H1 (cell line): ENCODE data around the gene DCAF15. TPM values are rescaled to one million over a fixed set of nuclear protein-coding genes. Genes with fewer than 3 reads are reported as not detected.

Experiments used
- CTCF ChIA-PET: fragments of 300-600 bp; sonication (Branson Sonifier 250); formaldehyde crosslinking; loops from one replicate; lab custom pipeline; 2021; ENCODE audit not compliant: partially characterized antibody; lab: Charles Lee
- POLR2A ChIA-PET: fragments of 300-600 bp; sonication (Branson Sonifier 250); formaldehyde crosslinking; loops from one replicate; lab custom pipeline; 2021; ENCODE audit warnings: inconsistent platforms; ENCODE audit not compliant: partially characterized antibody; lab: Charles Lee
- DNase-seq, 2 experiments: peaks; one replicate each; pipeline versions ENCODE4 v3.0.0 to v3.0.0-alpha.2; 2010 to 2022; ENCODE audit warnings: low spot score in 2 of 2, low read depth in 1 of 2, mixed read lengths in 1 of 2
- FAIRE-seq: peaks from 2 replicates; lab custom pipeline; 2011; peaks lifted over from hg19 to GRCh38; lab: Jason Lieb, UNC
- H2AFZ ChIP-seq: 2 replicates; pipeline ENCODE4 v1.8.1; 2012; ENCODE audit warnings: low read length, inconsistent platforms
- H2AK5ac ChIP-seq: 2 replicates; pipeline ENCODE4 v1.6.1; 2013; ENCODE audit warnings: low read depth, low read length
- H2BK120ac ChIP-seq: replicated peaks from 2 replicates; pipeline ENCODE3; 2013; ENCODE audit warnings: low read depth, low read length, inconsistent platforms
- H2BK12ac ChIP-seq: 2 replicates; pipeline ENCODE4 v1.6.1; 2013; ENCODE audit warnings: low read depth, low read length
- H2BK15ac ChIP-seq: 2 replicates; pipeline ENCODE4 v1.6.1; 2013; ENCODE audit warnings: low read length
- H2BK20ac ChIP-seq: 2 replicates; pipeline ENCODE4 v1.6.1; 2013; ENCODE audit warnings: low read length
- H2BK5ac ChIP-seq: 2 replicates; pipeline ENCODE4 v1.6.1; 2013; ENCODE audit warnings: low read depth, low read length
- H3K14ac ChIP-seq: 2 replicates; pipeline ENCODE4 v1.6.1; 2013; ENCODE audit warnings: inconsistent platforms; ENCODE audit not compliant: insufficient read length
- H3K18ac ChIP-seq: 2 replicates; pipeline ENCODE4 v1.6.1; 2013; ENCODE audit warnings: low read length; ENCODE audit errors: extremely low read depth
- H3K23ac ChIP-seq: 2 replicates; pipeline ENCODE4 v1.6.1; 2013; ENCODE audit warnings: inconsistent platforms; ENCODE audit not compliant: insufficient read length
- H3K23me2 ChIP-seq: 2 replicates; pipeline ENCODE4 v1.6.1; 2013; ENCODE audit warnings: low read depth, low read length
- H3K27ac ChIP-seq: 2 replicates; pipeline ENCODE4 v1.6.1; 2011; ENCODE audit warnings: low read depth, low read length, inconsistent platforms
- H3K27me3 ChIP-seq, 4 experiments: replicated peaks in 1 of 4; 1 replicate in 1 of 4; 2 replicates in 3 of 4; pipeline versions ENCODE4 v1.6.1 to v1.8.1; 2011 to 2013; ENCODE audit warnings: low read length in 3 of 4, mild to moderate bottlenecking in 3 of 4, inconsistent platforms in 2 of 4, mixed read lengths in 2 of 4, moderate library complexity in 1 of 4; ENCODE audit not compliant: control insufficient read depth in 3 of 4, insufficient read depth in 3 of 4; ENCODE audit errors: extremely low read depth in 1 of 4
- H3K36me3 ChIP-seq, 4 experiments: 2 replicates each; pipeline versions ENCODE4 v1.6.1 to v1.8.1; 2011 to 2013; ENCODE audit warnings: mild to moderate bottlenecking in 4 of 4, low read length in 3 of 4, moderate library complexity in 2 of 4, control low read depth in 1 of 4, inconsistent platforms in 1 of 4; ENCODE audit not compliant: insufficient read depth in 4 of 4, control insufficient read depth in 2 of 4
- H3K4ac ChIP-seq: replicated peaks from 2 replicates; pipeline ENCODE3; 2013; ENCODE audit warnings: low read length, low read depth, mixed read lengths, inconsistent platforms; ENCODE audit not compliant: insufficient read length
- H3K4me1 ChIP-seq, 4 experiments: replicated peaks in 1 of 4; 1 replicate in 1 of 4; 2 replicates in 3 of 4; pipeline versions ENCODE4 v1.6.1 to v1.8.1; 2011 to 2013; ENCODE audit warnings: low read length in 3 of 4, inconsistent platforms in 2 of 4, mixed read lengths in 1 of 4; ENCODE audit not compliant: insufficient read depth in 4 of 4, control insufficient read depth in 3 of 4
- H3K4me2 ChIP-seq, 2 experiments: 2 replicates each; pipeline versions ENCODE4 v1.6.1 to v1.8.1; 2011 to 2013; ENCODE audit warnings: low read depth in 2 of 2, low read length in 2 of 2, control low read depth in 1 of 2, inconsistent platforms in 1 of 2, mild to moderate bottlenecking in 1 of 2; ENCODE audit not compliant: insufficient read depth in 1 of 2
- H3K4me3 ChIP-seq, 4 experiments: fragments of 200-600, 300-600 bp in 1 of 4; sonication (generic), shearing (Covaris generic), sonication (Bioruptor Twin) in 1 of 4; 2 replicates each; pipeline versions ENCODE4 v1.5.1 to v1.8.1; 2011 to 2016; ENCODE audit warnings: low read length in 4 of 4, low read depth in 3 of 4, control low read depth in 2 of 4, inconsistent platforms in 2 of 4, mild to moderate bottlenecking in 2 of 4, mixed read lengths in 1 of 4, moderate library complexity in 1 of 4; ENCODE audit not compliant: insufficient read depth in 2 of 4; ENCODE audit errors: extremely low read depth in 1 of 4
- H3K56ac ChIP-seq: replicated peaks from 2 replicates; pipeline ENCODE3; 2013; ENCODE audit warnings: low read depth, mild to moderate bottlenecking, mixed read lengths, low read length, inconsistent platforms; ENCODE audit not compliant: insufficient read length
- H3K79me1 ChIP-seq: 2 replicates; pipeline ENCODE4 v1.6.1; 2013; ENCODE audit warnings: low read depth, low read length, control low read depth
- H3K79me2 ChIP-seq, 2 experiments: 2 replicates each; pipeline versions ENCODE4 v1.6.1 to v1.8.1; 2012 to 2013; ENCODE audit warnings: low read length in 2 of 2, mild to moderate bottlenecking in 2 of 2, inconsistent platforms in 1 of 2; ENCODE audit not compliant: insufficient read depth in 2 of 2, control insufficient read depth in 1 of 2
- H3K9ac ChIP-seq, 4 experiments: replicated peaks in 1 of 4; 1 replicate in 1 of 4; 2 replicates in 3 of 4; pipeline versions ENCODE4 v1.6.1 to v1.8.1; 2011 to 2013; ENCODE audit warnings: low read depth in 3 of 4, low read length in 3 of 4, control low read depth in 2 of 4, mild to moderate bottlenecking in 2 of 4, moderate library complexity in 2 of 4, inconsistent platforms in 1 of 4; ENCODE audit errors: extremely low read depth in 1 of 4
- H3K9me3 ChIP-seq, 2 experiments: 2 replicates each; pipeline versions ENCODE4 v1.6.1 to v1.8.1; 2012 to 2013; ENCODE audit warnings: mild to moderate bottlenecking in 2 of 2, moderate library complexity in 2 of 2, control low read depth in 1 of 2, inconsistent platforms in 1 of 2, low read depth in 1 of 2, low read length in 1 of 2, mixed read lengths in 1 of 2; ENCODE audit not compliant: insufficient read depth in 2 of 2
- H4K20me1 ChIP-seq, 2 experiments: replicated peaks in 1 of 2; 2 replicates each; pipeline versions ENCODE3 to v1.8.1; 2011 to 2013; ENCODE audit warnings: inconsistent platforms in 2 of 2, low read length in 2 of 2, mild to moderate bottlenecking in 1 of 2; ENCODE audit not compliant: insufficient read depth in 2 of 2, control insufficient read depth in 1 of 2
- H4K5ac ChIP-seq: 2 replicates; pipeline ENCODE4 v1.6.1; 2013; ENCODE audit warnings: low read length, low read depth, mixed read lengths, inconsistent platforms; ENCODE audit not compliant: insufficient read length
- H4K8ac ChIP-seq: 2 replicates; pipeline ENCODE4 v1.8.0; 2013; ENCODE audit warnings: mild to moderate bottlenecking, moderate library complexity, low read length, inconsistent platforms; ENCODE audit not compliant: insufficient read depth; ENCODE audit errors: extremely low read depth
- H4K91ac ChIP-seq: replicated peaks from 2 replicates; pipeline ENCODE3; 2013; ENCODE audit warnings: low read length, mixed read lengths, inconsistent platforms; ENCODE audit not compliant: insufficient read length
- KDM1A ChIP-seq: fragments of 200-600, 300-600 bp; sonication (generic); IDR thresholded peaks from 2 replicates; pipeline ENCODE4 v1.7.1; 2016; ENCODE audit warnings: mild to moderate bottlenecking, low read length, borderline replicate concordance
- YY1 ChIP-seq: IDR thresholded peaks from 2 replicates; pipeline ENCODE4 v1.6.1; 2011; ENCODE audit warnings: low read depth, mild to moderate bottlenecking, low read length
- WGBS, 2 experiments: shearing (Covaris generic) in 1 of 2; methylation state at CpG; one replicate each; pipeline versions ENCODE4 v1.1.6 to v1.1.7; 2013 to 2015; ENCODE audit warnings: low lambda C conversion rate in 2 of 2, mixed read lengths in 2 of 2, inconsistent platforms in 1 of 2, low coverage in 1 of 2, missing lambda C conversion rate in 1 of 2; ENCODE audit not compliant: insufficient replicate concordance in 2 of 2, insufficient coverage in 1 of 2, insufficient read length in 1 of 2; ENCODE audit errors: extremely low coverage in 1 of 2, missing lambda C conversion rate in 1 of 2; 5-methylcytosine and 5-hydroxymethylcytosine counted together
- polyA plus RNA-seq, 7 experiments: library from polyadenylated mRNA; depleted of rRNA in 3 of 7; stranded (reverse) in 5 of 7; unstranded in 2 of 7; fragments of >200 nt in 5 of 7; fragments of 200-250 nt in 2 of 7; gene quantifications; 1 replicate in 5 of 7; 2 replicates in 1 of 7; 4 replicates in 1 of 7; pipeline versions ENCODE4 v1.2.1 to v1.2.3, GENCODE V29; 2011 to 2013; ENCODE audit warnings: missing spikeins in 2 of 7, mixed read lengths in 2 of 7
- total RNA-seq: library from RNA; stranded (reverse); fragmentation: NEBNext Ultra II Directional; extraction: Animal tissue kit (Norgen Biotek cat#: 25700); gene quantifications from 2 replicates; pipeline ENCODE4 v1.2.1, GENCODE V29; 2021

DCAF15 gene
- total and polyA plus RNA-seq, 2 of the 8 experiments (the other 6 are each of a cell fraction or from before 2014, with no cell fraction given) = 68.7 to 80.8 TPM

- H3K4me3 ChIP-seq = no peak overlapping the region
- H2BK20ac ChIP-seq = no peak overlapping the region
- H3K9ac ChIP-seq = no peak overlapping the region; a peak in 1 of 7 replicates
- H3K36me3 ChIP-seq = peaks cover 0 to 7% (median 0%) of the 10 kb centered on the region in 4 experiments; a peak in 3 of 8 replicates
- H3K27me3 ChIP-seq = no peaks in the 10 kb centered on the region
- no peak overlapping the region for H3K18ac ChIP-seq
- H3K79me2 ChIP-seq = peaks cover 0 to 2% of the 10 kb centered on the region in 2 experiments; a peak in 1 of 4 replicates
- H3K79me1 ChIP-seq = peaks cover 8% of the 10 kb centered on the region
- no peaks in the 10 kb centered on the region for H3K23me2 ChIP-seq
- H3K4me2 ChIP-seq = no peak overlapping the region
- no peak overlapping the region for H2BK120ac ChIP-seq
- H4K8ac ChIP-seq = no peak overlapping the region
- H2AFZ ChIP-seq = no peak overlapping the region
- no peak overlapping the region for H3K56ac ChIP-seq
- H3K4ac ChIP-seq = no peak overlapping the region
- no peak for TF ChIP-seq KDM1A
- TF ChIP-seq YY1 = no peak
- no peak overlapping the region for H4K5ac ChIP-seq
- no peak overlapping the region for H3K27ac ChIP-seq
- H3K4me1 ChIP-seq = no peaks in the 10 kb centered on the region; a peak in 1 of 7 replicates
- no peak overlapping the region for H2BK15ac ChIP-seq
- WGBS, 2 experiments = 87% methylated on average over 3 of the region's 6 CpGs; no CpG with 5 or more reads in 1 of the 2 experiments
- H3K14ac ChIP-seq = no peak overlapping the region
- H2AK5ac ChIP-seq = no peak overlapping the region
- H2BK5ac ChIP-seq = no peak overlapping the region
- peaks cover 6 to 12% of the 10 kb centered on the region in 2 experiments; a peak in 3 of 4 replicates for H3K9me3 ChIP-seq
- no peak overlapping the region for H2BK12ac ChIP-seq
- DNase-seq (no peak), FAIRE-seq (no peak)
- H4K20me1 ChIP-seq = peaks cover 3% of the 10 kb centered on the region in 2 experiments
- CTCF ChIA-PET = interaction anchor here (1.9 kb wide), 1 partner anchor 18 kb away, joined by 5 read pairs; no protein-coding TSS in a partner anchor
- no peak overlapping the region for H3K23ac ChIP-seq
- POLR2A ChIA-PET = interaction anchor here (0.9 to 4.7 kb wide), 2 partner anchors 8 to 41 kb away, joined by 3 to 16 read pairs; partner anchors contain the start of gene RFX1
- H4K91ac ChIP-seq = no peak overlapping the region
Measured at GRCh38 chr19:13997631-13997962, 45.3 kb downstream of the DCAF15 start.
